ENCODE measurements around the gene RD3L. TPM values are rescaled to one million over a fixed set of nuclear protein-coding genes. Genes with fewer than 3 reads are reported as not detected.

Gene RD3L
- polyA plus RNA-seq, 4 donors = not detected

DNA sequence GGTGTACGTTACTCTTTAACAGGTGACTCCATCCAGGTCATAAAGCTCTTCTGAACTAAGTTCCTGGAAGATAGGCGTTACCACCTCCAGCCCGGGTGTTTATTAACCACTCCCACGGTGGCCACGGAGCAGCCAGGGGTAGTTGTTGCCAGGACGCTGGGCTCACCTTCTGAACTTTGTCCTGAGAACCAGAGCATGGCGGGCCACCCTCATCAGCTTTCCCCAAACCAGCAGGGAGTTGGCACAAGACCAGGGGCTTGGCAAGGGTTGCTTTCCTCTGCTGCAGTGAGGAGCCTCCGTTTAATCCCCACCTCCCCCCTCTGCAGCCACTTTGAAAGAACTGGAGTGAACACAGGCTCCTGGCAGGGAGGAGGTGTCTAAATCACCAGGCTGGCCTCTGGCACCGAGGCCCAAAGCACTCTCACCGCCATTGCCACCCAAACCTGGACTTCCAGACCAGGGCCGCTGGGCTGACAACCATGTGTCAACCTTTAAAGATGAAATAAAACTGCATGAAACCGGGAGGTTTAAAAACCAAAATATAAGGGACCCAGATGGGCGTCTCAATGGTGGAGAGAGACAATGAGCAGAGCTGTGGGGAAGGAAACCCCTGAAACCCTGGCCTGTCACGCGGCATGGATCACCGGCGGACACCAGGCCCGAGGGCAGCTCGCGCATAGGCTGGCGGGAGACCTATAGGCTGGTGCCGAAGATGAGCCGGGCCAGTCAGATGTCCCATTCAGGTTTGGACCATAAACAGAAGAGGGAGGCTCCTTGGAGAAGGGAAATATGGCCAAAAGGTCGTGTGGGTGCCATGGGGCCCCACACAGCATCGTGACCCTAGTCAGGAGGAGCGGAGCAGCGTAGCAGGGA lies 45.0 kb downstream of the RD3L start:
- DNase-seq (ENCODE audit: low read depth in 4 of 4, low spot score in 2 of 4) = no peak

DNA sequence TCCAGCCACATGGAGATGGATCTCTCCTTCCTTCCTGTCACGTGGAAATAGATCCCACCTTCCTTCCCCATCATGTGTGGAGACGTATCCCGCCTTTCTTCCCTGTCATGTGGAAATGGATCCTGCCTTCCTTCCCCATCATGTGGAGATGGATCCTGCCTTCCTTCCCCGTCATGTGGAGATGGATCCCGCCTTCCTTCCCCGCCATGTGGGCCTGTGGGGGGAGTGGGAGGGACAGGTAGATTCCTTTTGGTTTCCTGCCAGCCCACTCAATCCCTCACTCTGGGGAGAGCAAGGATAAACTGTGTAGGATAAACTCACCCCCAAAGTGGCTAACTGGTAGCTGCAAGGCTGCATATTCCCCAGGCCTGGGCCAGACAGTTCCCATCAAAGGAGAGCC lies 45.8 kb downstream of the RD3L start:
- DNase-seq (ENCODE audit: low read depth in 4 of 4, low spot score in 2 of 4) = no peak

DNA sequence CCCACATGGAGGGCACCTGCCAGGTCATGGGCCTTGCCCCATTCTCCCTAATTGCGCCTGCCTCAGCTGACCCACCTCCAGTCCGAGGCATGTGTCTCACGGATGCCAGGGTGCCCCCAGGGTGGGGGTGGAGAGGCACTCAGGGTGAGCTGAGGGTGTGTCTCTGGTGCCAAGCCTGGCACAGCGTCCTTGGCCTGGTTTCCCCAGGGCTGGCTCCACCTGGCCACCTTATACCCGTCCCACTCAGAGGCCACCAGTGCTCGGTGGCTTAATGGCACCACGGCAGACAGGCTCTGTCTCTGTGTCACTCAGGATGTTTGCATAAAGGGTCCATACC lies 47.6 kb downstream of the RD3L start:
- DNase-seq (ENCODE audit: low read depth in 4 of 4, low spot score in 2 of 4) = no peak

DNA sequence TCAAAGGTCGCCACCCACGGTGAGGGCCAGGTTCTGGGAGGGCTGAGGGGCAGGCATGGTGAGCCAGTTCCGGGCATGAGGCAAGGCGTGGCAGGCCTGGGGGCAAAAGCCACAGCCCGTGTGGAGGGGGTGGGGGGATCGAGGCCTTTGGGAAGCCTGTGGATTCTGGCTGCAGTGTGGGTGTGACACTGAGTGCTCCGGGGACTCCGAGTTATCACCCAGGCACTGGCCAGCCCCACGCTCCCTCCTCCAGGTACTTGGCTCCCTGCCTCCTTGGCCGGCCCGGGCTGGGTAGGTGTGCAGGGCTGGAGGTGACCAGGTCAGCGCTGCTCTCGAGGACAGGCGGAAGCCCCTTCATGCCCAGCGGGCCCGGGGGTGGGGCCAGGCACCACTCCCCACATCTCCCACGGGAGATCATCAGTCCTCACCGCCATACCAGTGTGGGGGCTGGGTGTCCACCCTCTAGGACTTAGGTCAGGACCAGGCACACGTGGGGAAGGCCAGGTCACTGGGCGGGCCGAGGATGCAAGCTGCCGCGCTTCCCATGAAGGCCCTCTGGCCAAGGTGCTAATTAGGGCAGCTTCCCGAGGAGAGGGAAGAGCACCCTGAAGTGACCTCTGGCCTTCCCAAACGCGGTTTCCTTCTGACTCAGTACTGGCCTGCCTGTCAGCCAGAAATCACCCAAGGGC lies 48.2 kb downstream of the RD3L start:
- no peak for DNase-seq (ENCODE audit: low read depth in 4 of 4, low spot score in 2 of 4)

DNA sequence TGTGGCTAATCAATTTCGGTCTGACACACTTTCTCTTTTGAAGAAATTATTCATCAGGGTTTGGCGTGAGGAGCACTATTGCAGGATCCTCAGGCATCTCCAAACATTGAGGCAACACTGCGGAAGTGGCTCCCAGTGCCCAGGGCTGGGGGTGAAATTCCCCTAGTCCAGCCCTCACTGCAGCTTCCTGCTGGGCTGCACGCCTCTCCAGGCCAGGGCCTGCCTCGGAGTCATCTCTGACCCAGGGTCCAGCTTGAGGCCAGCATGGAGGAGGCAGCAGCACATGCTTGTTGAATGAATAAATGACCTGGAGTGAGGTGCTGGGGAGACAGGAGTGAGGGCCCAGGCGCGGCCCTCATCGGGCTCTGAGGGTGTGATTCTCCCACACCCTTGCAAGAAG lies 50.1 kb downstream of the RD3L start:
- no peak for DNase-seq (ENCODE audit: low read depth in 4 of 4, low spot score in 2 of 4)

- DNase-seq (ENCODE audit: low read depth in 4 of 4, low spot score in 2 of 4) = no peak
Observed at GRCh38 chr14:103891667-103892215, 50.6 kb downstream of the RD3L start.

DNA sequence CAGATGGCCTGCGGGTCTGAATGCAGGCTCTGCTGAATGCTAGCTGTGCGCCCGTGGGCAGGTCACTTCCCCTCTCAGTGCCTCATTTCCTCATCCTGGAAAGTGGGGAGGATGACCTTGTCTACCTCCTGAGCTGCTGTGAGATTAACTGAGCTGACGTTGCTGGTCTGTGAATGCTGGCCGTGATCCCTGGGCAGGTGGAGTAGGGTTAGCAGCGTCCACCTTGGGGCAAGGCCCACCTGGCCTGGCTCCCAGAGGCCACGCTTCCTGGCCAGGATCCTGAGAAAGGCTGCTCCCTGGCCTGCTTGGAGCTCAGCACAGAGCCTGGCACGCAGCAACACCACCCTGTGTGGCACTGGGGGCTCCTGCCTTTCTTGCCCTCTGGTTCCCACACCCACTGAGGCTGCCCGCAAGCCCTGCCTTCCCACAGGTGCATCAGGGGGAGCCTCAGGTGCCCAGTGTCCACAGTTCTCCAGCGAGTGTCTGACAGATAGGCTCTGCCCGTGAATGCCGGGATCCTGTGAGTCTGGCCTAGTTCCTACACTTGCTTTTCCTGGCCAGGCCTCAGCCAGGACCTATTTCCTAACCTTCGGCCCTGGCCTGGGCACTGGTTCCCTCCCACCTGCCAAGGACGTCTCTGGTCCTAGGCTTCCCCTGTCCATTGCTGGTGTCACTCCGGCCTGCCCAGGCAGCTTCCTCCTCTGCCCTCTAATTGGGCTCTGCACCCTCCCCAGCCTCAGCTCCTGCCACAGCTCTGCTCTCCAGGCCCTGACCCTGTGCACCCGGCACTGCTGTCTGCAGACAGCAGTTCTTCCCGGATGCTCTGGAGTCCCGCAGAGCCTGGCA lies 51.3 kb downstream of the RD3L start:
- DNase-seq (ENCODE audit: low read depth in 4 of 4, low spot score in 2 of 4) = no peak

Other genes starting within 250 kb of the RD3L start
- 10 to 100 TPM; 12.2 to 25.0 (median 17.6) TPM for gene XRCC3, start 227.1 kb downstream of the RD3L start, polyA plus RNA-seq (ENCODE audit: insufficient read length in 4 of 4)
- 10 to 100 TPM; 49.0 to 59.6 (median 59.0) TPM for gene ZFYVE21, start 226.7 kb downstream of the RD3L start, polyA plus RNA-seq (ENCODE audit: insufficient read length in 4 of 4)
- gene PPP1R13B, start 95.0 kb downstream of the RD3L start, polyA plus RNA-seq (ENCODE audit: insufficient read length in 4 of 4) = 10 to 100 TPM; 26.0 to 41.4 (median 33.3) TPM
- gene TDRD9, start 14.1 kb downstream of the RD3L start, polyA plus RNA-seq (ENCODE audit: insufficient read length in 4 of 4) = 1 to 10 TPM; 1.5 to 3.0 (median 2.8) TPM
- 10 to 100 TPM; 13.0 to 17.1 (median 15.7) TPM for gene ASPG, start 143.2 kb upstream of the RD3L start, polyA plus RNA-seq (ENCODE audit: insufficient read length in 4 of 4)
- 10 to 100 TPM; 10.6 to 21.4 (median 12.5) TPM for gene KIF26A, start 196.1 kb upstream of the RD3L start, polyA plus RNA-seq (ENCODE audit: insufficient read length in 4 of 4)